HCT116 (cell line): ENCODE results near the gene INO80.

ENCODE experiments used
- CEBPB ChIP-seq: IDR thresholded peaks from 2 replicates; pipeline ENCODE4 v1.6.1; 2012; ENCODE audit warnings: low read depth
- ELF1 ChIP-seq: IDR thresholded peaks from 2 replicates; pipeline ENCODE4 v1.6.1; 2012; ENCODE audit warnings: low read depth, borderline replicate concordance
- SIN3A ChIP-seq: IDR thresholded peaks from 2 replicates; pipeline ENCODE4 v1.6.1; 2012; ENCODE audit warnings: low read depth
- TCF7L2 ChIP-seq: IDR thresholded peaks from 2 replicates; pipeline ENCODE4 v1.7.0; 2011; ENCODE audit warnings: borderline replicate concordance, inconsistent platforms; ENCODE audit not compliant: insufficient read depth, insufficient read length; ENCODE audit errors: extremely low read depth
- YY1 ChIP-seq: IDR thresholded peaks from 2 replicates; pipeline ENCODE4 v1.6.1; 2011; ENCODE audit warnings: low read length, low read depth, moderate library complexity, mild to moderate bottlenecking; ENCODE audit not compliant: insufficient replicate concordance; ENCODE audit errors: extremely low read depth
- ZFX ChIP-seq: fragments of 450-650 bp; IDR thresholded peaks from 2 replicates; pipeline ENCODE4 v1.6.1; 2017
- ZNF274 ChIP-seq: fragments of 200-500 bp; sonication (Bioruptor generic); IDR thresholded peaks from 2 replicates; pipeline ENCODE4 v1.6.1; 2014; ENCODE audit warnings: mild to moderate bottlenecking, low read depth, low read length, inconsistent platforms
- TF ChIP-seq, protein P1 (sequence below), 3 experiments: fragments of 200-600 bp in 1 of 3; sonication (generic) in 1 of 3; IDR thresholded peaks in 2 of 3; conservative IDR thresholded peaks in 1 of 3; 2 replicates each; pipeline ENCODE4 v1.5.1; 2012 to 2017; ENCODE audit warnings: low read depth in 2 of 3, low read length in 2 of 3, antibody characterized with exemption in 1 of 3, borderline replicate concordance in 1 of 3, control low read depth in 1 of 3, mild to moderate bottlenecking in 1 of 3, mixed read lengths in 1 of 3, mixed run types in 1 of 3, moderate library complexity in 1 of 3; ENCODE audit not compliant: insufficient read depth in 1 of 3
- TF ChIP-seq, protein P2 (sequence below): IDR thresholded peaks from 2 replicates; pipeline ENCODE4 v1.6.1; 2012; ENCODE audit warnings: low read depth

DNA sequence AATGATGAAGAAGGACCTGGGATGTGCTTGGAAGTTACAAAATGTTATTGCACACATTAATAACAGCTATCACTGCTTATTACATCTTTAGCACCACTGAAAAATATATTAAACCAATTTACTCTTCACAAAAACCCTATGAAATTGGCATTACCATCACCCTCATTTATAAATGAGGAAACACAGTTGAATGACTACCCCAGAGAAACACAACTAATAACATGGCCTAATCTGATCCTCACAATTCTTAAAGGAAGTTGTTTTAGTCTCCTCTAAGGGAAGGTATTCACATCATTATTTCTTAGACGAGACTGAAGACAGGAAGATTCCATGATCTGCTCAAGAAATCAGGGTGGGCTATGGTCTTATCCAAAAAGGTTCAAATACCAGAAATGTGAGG is 35.9 kb downstream of the INO80 start:
- TF ChIP-seq, protein P1, sequence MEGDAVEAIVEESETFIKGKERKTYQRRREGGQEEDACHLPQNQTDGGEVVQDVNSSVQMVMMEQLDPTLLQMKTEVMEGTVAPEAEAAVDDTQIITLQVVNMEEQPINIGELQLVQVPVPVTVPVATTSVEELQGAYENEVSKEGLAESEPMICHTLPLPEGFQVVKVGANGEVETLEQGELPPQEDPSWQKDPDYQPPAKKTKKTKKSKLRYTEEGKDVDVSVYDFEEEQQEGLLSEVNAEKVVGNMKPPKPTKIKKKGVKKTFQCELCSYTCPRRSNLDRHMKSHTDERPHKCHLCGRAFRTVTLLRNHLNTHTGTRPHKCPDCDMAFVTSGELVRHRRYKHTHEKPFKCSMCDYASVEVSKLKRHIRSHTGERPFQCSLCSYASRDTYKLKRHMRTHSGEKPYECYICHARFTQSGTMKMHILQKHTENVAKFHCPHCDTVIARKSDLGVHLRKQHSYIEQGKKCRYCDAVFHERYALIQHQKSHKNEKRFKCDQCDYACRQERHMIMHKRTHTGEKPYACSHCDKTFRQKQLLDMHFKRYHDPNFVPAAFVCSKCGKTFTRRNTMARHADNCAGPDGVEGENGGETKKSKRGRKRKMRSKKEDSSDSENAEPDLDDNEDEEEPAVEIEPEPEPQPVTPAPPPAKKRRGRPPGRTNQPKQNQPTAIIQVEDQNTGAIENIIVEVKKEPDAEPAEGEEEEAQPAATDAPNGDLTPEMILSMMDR (IDR thresholded peaks at IDR 0.05 in 2 of 3, conservative IDR thresholded peaks at IDR 0.05 in 1 of 3; ENCODE audit: borderline replicate concordance in 1 of 3, insufficient read depth in 1 of 3, low read depth in 2 of 3, low read length in 2 of 3), result no peak
- TF ChIP-seq ZFX, result no peak
- no peak for TF ChIP-seq CEBPB
- no peak for TF ChIP-seq YY1
- TF ChIP-seq TCF7L2, result no peak
- no peak for TF ChIP-seq SIN3A
- TF ChIP-seq, protein P2, sequence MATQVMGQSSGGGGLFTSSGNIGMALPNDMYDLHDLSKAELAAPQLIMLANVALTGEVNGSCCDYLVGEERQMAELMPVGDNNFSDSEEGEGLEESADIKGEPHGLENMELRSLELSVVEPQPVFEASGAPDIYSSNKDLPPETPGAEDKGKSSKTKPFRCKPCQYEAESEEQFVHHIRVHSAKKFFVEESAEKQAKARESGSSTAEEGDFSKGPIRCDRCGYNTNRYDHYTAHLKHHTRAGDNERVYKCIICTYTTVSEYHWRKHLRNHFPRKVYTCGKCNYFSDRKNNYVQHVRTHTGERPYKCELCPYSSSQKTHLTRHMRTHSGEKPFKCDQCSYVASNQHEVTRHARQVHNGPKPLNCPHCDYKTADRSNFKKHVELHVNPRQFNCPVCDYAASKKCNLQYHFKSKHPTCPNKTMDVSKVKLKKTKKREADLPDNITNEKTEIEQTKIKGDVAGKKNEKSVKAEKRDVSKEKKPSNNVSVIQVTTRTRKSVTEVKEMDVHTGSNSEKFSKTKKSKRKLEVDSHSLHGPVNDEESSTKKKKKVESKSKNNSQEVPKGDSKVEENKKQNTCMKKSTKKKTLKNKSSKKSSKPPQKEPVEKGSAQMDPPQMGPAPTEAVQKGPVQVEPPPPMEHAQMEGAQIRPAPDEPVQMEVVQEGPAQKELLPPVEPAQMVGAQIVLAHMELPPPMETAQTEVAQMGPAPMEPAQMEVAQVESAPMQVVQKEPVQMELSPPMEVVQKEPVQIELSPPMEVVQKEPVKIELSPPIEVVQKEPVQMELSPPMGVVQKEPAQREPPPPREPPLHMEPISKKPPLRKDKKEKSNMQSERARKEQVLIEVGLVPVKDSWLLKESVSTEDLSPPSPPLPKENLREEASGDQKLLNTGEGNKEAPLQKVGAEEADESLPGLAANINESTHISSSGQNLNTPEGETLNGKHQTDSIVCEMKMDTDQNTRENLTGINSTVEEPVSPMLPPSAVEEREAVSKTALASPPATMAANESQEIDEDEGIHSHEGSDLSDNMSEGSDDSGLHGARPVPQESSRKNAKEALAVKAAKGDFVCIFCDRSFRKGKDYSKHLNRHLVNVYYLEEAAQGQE, result no peak
- no peak for TF ChIP-seq ELF1
- no peak for TF ChIP-seq ZNF274
